GM12878 (cell line): Measurements from ENCODE around the gene TBXAS1.

ENCODE experiments used
- EZH2 ChIP-seq: IDR thresholded peaks from 2 replicates; pipeline ENCODE4 v1.6.1; 2012; ENCODE audit warnings: low read depth, mild to moderate bottlenecking, control low read depth, inconsistent platforms, low read length, borderline replicate concordance; ENCODE audit not compliant: control insufficient read depth
- HDGF ChIP-seq: fragments of 450-650 bp; IDR thresholded peaks from 2 replicates; pipeline ENCODE4 v1.6.1; 2016; ENCODE audit warnings: antibody characterized with exemption
- POU2F2 ChIP-seq: IDR thresholded peaks from 3 replicates; pipeline ENCODE4 v1.6.1; 2011; ENCODE audit warnings: low read depth, mild to moderate bottlenecking, low read length, borderline replicate concordance
- SUZ12 ChIP-seq: fragments of 200-600 bp; sonication (generic); IDR thresholded peaks from one replicate; pipeline ENCODE4 v1.6.1; 2018; ENCODE audit warnings: antibody characterized with exemption, mild to moderate bottlenecking; ENCODE audit not compliant: unreplicated experiment
- YY1 ChIP-seq: IDR thresholded peaks from 2 replicates; pipeline ENCODE4 v1.6.1; 2011; ENCODE audit warnings: low read depth, mild to moderate bottlenecking, low read length
- ZNF217 ChIP-seq: fragments of 450-650 bp; IDR thresholded peaks from 2 replicates; pipeline ENCODE4 v1.6.1; 2017; ENCODE audit warnings: antibody characterized with exemption, mild to moderate bottlenecking
- ZNF622 ChIP-seq: fragments of 450-650 bp; IDR thresholded peaks from 2 replicates; pipeline ENCODE4 v1.6.1; 2017; ENCODE audit warnings: mild to moderate bottlenecking, inconsistent platforms
- TF ChIP-seq, protein P1 (sequence below): fragments of 450-650 bp; IDR thresholded peaks from 2 replicates; pipeline ENCODE4 v1.6.1; 2017; ENCODE audit warnings: mild to moderate bottlenecking

DNA sequence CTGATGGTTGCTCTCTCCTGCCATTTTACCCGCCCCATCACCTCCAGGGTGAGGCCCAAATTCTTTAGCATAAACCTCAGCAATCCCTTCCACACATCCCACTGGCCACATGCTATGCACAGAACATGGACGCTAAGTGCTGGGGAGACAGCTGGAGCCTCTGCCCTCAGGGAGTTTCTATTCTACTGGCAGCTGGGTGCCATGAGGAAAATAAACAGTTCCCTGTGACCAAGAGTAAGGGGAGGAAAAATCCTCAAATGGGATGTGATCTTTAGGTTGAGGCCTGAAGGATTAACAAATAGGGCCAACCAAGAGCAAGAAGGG is 232.5 kb downstream of the TBXAS1 start:
- TF ChIP-seq ZNF217, result no peak
- no peak for TF ChIP-seq EZH2
- TF ChIP-seq SUZ12, result no peak
- TF ChIP-seq, protein P1, sequence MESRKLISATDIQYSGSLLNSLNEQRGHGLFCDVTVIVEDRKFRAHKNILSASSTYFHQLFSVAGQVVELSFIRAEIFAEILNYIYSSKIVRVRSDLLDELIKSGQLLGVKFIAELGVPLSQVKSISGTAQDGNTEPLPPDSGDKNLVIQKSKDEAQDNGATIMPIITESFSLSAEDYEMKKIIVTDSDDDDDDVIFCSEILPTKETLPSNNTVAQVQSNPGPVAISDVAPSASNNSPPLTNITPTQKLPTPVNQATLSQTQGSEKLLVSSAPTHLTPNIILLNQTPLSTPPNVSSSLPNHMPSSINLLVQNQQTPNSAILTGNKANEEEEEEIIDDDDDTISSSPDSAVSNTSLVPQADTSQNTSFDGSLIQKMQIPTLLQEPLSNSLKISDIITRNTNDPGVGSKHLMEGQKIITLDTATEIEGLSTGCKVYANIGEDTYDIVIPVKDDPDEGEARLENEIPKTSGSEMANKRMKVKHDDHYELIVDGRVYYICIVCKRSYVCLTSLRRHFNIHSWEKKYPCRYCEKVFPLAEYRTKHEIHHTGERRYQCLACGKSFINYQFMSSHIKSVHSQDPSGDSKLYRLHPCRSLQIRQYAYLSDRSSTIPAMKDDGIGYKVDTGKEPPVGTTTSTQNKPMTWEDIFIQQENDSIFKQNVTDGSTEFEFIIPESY, result no peak
- TF ChIP-seq POU2F2, result no peak
- no peak for TF ChIP-seq HDGF
- no peak for TF ChIP-seq YY1
- no peak for TF ChIP-seq ZNF622
